H9 (cell line): ENCODE measurements around the gene TRAPPC4. TPM values are rescaled to one million over a fixed set of nuclear protein-coding genes. Genes with fewer than 3 reads are reported as not detected.

Source experiments
- DNase-seq: peaks from one replicate; pipeline ENCODE4 v3.0.0-alpha.2; 2017
- H2AFZ ChIP-seq: one replicate; pipeline ENCODE4 v1.6.1; 2013; ENCODE audit warnings: mild to moderate bottlenecking, low read length, control low read depth, moderate library complexity
- H2AK5ac ChIP-seq: 2 replicates; pipeline ENCODE4 v1.6.1; 2013; ENCODE audit warnings: low read length, control low read depth, mixed read lengths; ENCODE audit not compliant: insufficient read length
- H2BK120ac ChIP-seq: one replicate; pipeline ENCODE4 v1.6.1; 2013; ENCODE audit warnings: low read depth, mild to moderate bottlenecking, low read length, control low read depth, inconsistent platforms; ENCODE audit not compliant: poor library complexity, severe bottlenecking
- H2BK12ac ChIP-seq: 2 replicates; pipeline ENCODE4 v1.6.1; 2013; ENCODE audit warnings: low read length, control low read depth, mixed read lengths, low read depth; ENCODE audit not compliant: insufficient read length
- H2BK15ac ChIP-seq: 2 replicates; pipeline ENCODE4 v1.6.1; 2013; ENCODE audit warnings: low read depth, low read length, control low read depth
- H2BK20ac ChIP-seq: one replicate; pipeline ENCODE4 v1.6.1; 2013; ENCODE audit warnings: low read depth, mild to moderate bottlenecking, low read length, control low read depth, inconsistent platforms; ENCODE audit not compliant: poor library complexity, severe bottlenecking
- H2BK5ac ChIP-seq: 2 replicates; pipeline ENCODE4 v1.6.1; 2013; ENCODE audit warnings: low read length, control low read depth, mixed read lengths; ENCODE audit not compliant: insufficient read length
- H3K14ac ChIP-seq: 2 replicates; pipeline ENCODE4 v1.6.1; 2013; ENCODE audit warnings: low read length, control low read depth; ENCODE audit not compliant: insufficient read depth
- H3K18ac ChIP-seq: 2 replicates; pipeline ENCODE4 v1.6.1; 2013; ENCODE audit warnings: low read depth, mild to moderate bottlenecking, mixed read lengths, low read length, control low read depth; ENCODE audit not compliant: insufficient read length
- H3K23ac ChIP-seq: 2 replicates; pipeline ENCODE4 v1.6.1; 2013; ENCODE audit warnings: low read length, control low read depth, mixed read lengths, low read depth; ENCODE audit not compliant: insufficient read length
- H3K23me2 ChIP-seq: 2 replicates; pipeline ENCODE4 v1.6.1; 2013; ENCODE audit warnings: low read depth, mild to moderate bottlenecking, mixed read lengths, low read length, control low read depth; ENCODE audit not compliant: insufficient read length, poor library complexity, severe bottlenecking
- H3K27ac ChIP-seq: 2 replicates; pipeline ENCODE4 v1.5.1; 2013; ENCODE audit warnings: low read length, control low read depth, mixed read lengths, low read depth; ENCODE audit not compliant: insufficient read length
- H3K27me3 ChIP-seq: 2 replicates; pipeline ENCODE4 v1.6.1; 2013; ENCODE audit warnings: low read length, control low read depth, inconsistent platforms; ENCODE audit not compliant: insufficient read depth
- H3K4ac ChIP-seq: 2 replicates; pipeline ENCODE4 v1.6.1; 2013; ENCODE audit warnings: low read depth, mild to moderate bottlenecking, control low read depth, inconsistent platforms, low read length, moderate library complexity
- H3K4me1 ChIP-seq: 2 replicates; pipeline ENCODE4 v1.6.1; 2013; ENCODE audit warnings: low read length, control low read depth, inconsistent platforms; ENCODE audit not compliant: insufficient read depth
- H3K4me2 ChIP-seq: 2 replicates; pipeline ENCODE4 v1.6.1; 2013; ENCODE audit warnings: low read length, control low read depth, mixed read lengths; ENCODE audit not compliant: insufficient read length, insufficient read depth
- H3K56ac ChIP-seq: 2 replicates; pipeline ENCODE4 v1.6.1; 2013; ENCODE audit warnings: low read depth, mild to moderate bottlenecking, mixed read lengths, low read length, control low read depth; ENCODE audit not compliant: insufficient read length
- H3K79me1 ChIP-seq: 2 replicates; pipeline ENCODE4 v1.6.1; 2013; ENCODE audit warnings: low read depth, mild to moderate bottlenecking, moderate library complexity, low read length, control low read depth, inconsistent platforms; ENCODE audit not compliant: insufficient read depth, poor library complexity, severe bottlenecking
- H3K79me2 ChIP-seq: 2 replicates; pipeline ENCODE4 v1.6.1; 2013; ENCODE audit warnings: low read length, control low read depth, inconsistent platforms; ENCODE audit not compliant: insufficient read depth
- H3K9ac ChIP-seq: 2 replicates; pipeline ENCODE4 v1.6.1; 2013; ENCODE audit warnings: low read length, control low read depth, mixed read lengths; ENCODE audit not compliant: insufficient read length; ENCODE audit errors: extremely low read depth
- H3K9me3 ChIP-seq: one replicate; pipeline ENCODE4 v1.6.1; 2013; ENCODE audit warnings: low read depth, low read length, inconsistent platforms; ENCODE audit not compliant: control insufficient read depth
- H3T11ph ChIP-seq: one replicate; pipeline ENCODE4 v1.6.1; 2013; ENCODE audit warnings: mild to moderate bottlenecking, low read length, control low read depth, inconsistent platforms
- H4K20me1 ChIP-seq: one replicate; pipeline ENCODE4 v1.6.1; 2013; ENCODE audit not compliant: control insufficient read depth, insufficient read length, insufficient read depth
- H4K5ac ChIP-seq: 2 replicates; pipeline ENCODE4 v1.6.1; 2013; ENCODE audit warnings: low read depth, mild to moderate bottlenecking, mixed read lengths, low read length, control low read depth; ENCODE audit not compliant: insufficient read length
- H4K8ac ChIP-seq: replicated peaks from 2 replicates; pipeline ENCODE4 v1.6.1; 2013; ENCODE audit warnings: low read length, control low read depth, mixed read lengths, low read depth; ENCODE audit not compliant: insufficient read length
- H4K91ac ChIP-seq: 2 replicates; pipeline ENCODE4 v1.6.1; 2013; ENCODE audit warnings: low read depth, mild to moderate bottlenecking, moderate library complexity, mixed read lengths, low read length, control low read depth; ENCODE audit not compliant: insufficient read length
- H3K27ac Mint-ChIP-seq, 3 experiments: 2 replicates in 2 of 3; 3 replicates in 1 of 3; pipeline ENCODE4 v1.8.0; 2020 to 2021; ENCODE audit warnings: mixed read lengths in 3 of 3, mild to moderate bottlenecking in 1 of 3, moderate library complexity in 1 of 3
- H3K27me3 Mint-ChIP-seq: 2 replicates; pipeline ENCODE4 v1.8.0; 2021; ENCODE audit warnings: low read depth, mild to moderate bottlenecking, moderate library complexity, mixed read lengths
- H3K36me3 Mint-ChIP-seq, 3 experiments: 2 replicates in 2 of 3; 3 replicates in 1 of 3; pipeline ENCODE4 v1.8.0; 2020 to 2021; ENCODE audit warnings: low read depth in 3 of 3, mixed read lengths in 3 of 3; ENCODE audit not compliant: insufficient read depth in 1 of 3
- H3K4me1 Mint-ChIP-seq, 2 experiments: 2 replicates each; pipeline ENCODE4 v1.8.0; 2020; ENCODE audit warnings: mixed read lengths in 2 of 2
- H3K4me3 Mint-ChIP-seq, 2 experiments: 2 replicates in 1 of 2; 3 replicates in 1 of 2; pipeline ENCODE4 v1.8.0; 2020 to 2021; ENCODE audit warnings: mild to moderate bottlenecking in 2 of 2, mixed read lengths in 2 of 2, moderate library complexity in 1 of 2
- H3K9me3 Mint-ChIP-seq, 2 experiments: 2 replicates in 1 of 2; 3 replicates in 1 of 2; pipeline ENCODE4 v1.8.0; 2020; ENCODE audit warnings: mild to moderate bottlenecking in 2 of 2, mixed read lengths in 2 of 2, moderate library complexity in 1 of 2
- WGBS: extraction: QIAGEN DNeasy Blood & Tissue Kit; methylation state at CpG from one replicate; pipeline ENCODE4 v1.1.7; 2013; ENCODE audit warnings: missing lambda C conversion rate, low lambda C conversion rate, mixed read lengths; ENCODE audit not compliant: insufficient read length; ENCODE audit errors: extremely low coverage; 5-methylcytosine and 5-hydroxymethylcytosine counted together
- total RNA-seq: library from RNA; stranded (reverse); gene quantifications from 2 replicates; pipeline ENCODE4 v1.2.1, GENCODE V29; 2021
- TF ChIP-seq, protein P1 (sequence below): fragments of 200-600 bp; sonication (generic); conservative IDR thresholded peaks from 3 replicates; pipeline ENCODE4 v1.8.0; 2021; ENCODE audit warnings: antibody characterized with exemption, mild to moderate bottlenecking

TRAPPC4 gene
- total RNA-seq, 1 experiment from 2014 or later = 82.8 TPM

DNA sequence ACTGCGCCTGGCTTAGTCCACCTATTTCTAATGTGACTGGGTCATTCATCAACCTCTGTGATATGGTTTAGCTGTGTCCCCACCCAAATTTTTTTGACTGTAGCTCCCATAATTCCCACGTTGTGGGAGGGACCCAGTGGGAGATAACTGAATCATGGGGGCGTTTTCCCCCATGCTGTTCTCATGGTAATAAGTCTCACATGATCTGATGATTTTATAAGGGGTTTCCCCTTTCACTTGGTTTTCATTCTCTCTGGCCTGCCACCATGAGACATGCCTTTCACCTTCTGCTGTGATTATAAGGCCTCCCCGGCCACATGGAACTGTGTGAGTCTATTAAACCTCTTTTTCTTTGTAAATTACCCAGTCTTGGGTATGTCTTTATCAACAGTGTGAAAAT, 11.9 kb upstream of the TRAPPC4 start:
- no peak overlapping the region for H2BK20ac ChIP-seq
- no peak overlapping the region for H2BK5ac ChIP-seq
- no peak overlapping the region for H2BK120ac ChIP-seq
- H4K5ac ChIP-seq = no peak overlapping the region
- Mint-ChIP-seq H3K4me1 (no peaks in the 10 kb centered on the region), H3K27ac (no peak overlapping the region), H3K4me3 (no peak overlapping the region; a peak in 1 of 5 replicates), H3K27me3 (no peaks in the 10 kb centered on the region), H3K9me3 (no peaks in the 10 kb centered on the region), H3K36me3 (peaks cover 32 to 81% (median 57%) of the 10 kb centered on the region in 3 experiments; a peak in 6 of 7 replicates)
- no peaks in the 10 kb centered on the region for H3K23me2 ChIP-seq
- H3K4me1 ChIP-seq = no peaks in the 10 kb centered on the region
- H4K20me1 ChIP-seq = no peaks in the 10 kb centered on the region
- no peaks in the 10 kb centered on the region for H3K79me1 ChIP-seq
- no peak overlapping the region for H2AK5ac ChIP-seq
- H2BK12ac ChIP-seq = no peak overlapping the region
- H3K18ac ChIP-seq = no peak overlapping the region
- no peak overlapping the region for H3K56ac ChIP-seq
- no peak for DNase-seq
- H3K9me3 ChIP-seq = no peaks in the 10 kb centered on the region
- no CpG with 5 or more reads among the region's 4 CpGs for WGBS
- no peak overlapping the region for H3K9ac ChIP-seq
- TF ChIP-seq, protein P1, sequence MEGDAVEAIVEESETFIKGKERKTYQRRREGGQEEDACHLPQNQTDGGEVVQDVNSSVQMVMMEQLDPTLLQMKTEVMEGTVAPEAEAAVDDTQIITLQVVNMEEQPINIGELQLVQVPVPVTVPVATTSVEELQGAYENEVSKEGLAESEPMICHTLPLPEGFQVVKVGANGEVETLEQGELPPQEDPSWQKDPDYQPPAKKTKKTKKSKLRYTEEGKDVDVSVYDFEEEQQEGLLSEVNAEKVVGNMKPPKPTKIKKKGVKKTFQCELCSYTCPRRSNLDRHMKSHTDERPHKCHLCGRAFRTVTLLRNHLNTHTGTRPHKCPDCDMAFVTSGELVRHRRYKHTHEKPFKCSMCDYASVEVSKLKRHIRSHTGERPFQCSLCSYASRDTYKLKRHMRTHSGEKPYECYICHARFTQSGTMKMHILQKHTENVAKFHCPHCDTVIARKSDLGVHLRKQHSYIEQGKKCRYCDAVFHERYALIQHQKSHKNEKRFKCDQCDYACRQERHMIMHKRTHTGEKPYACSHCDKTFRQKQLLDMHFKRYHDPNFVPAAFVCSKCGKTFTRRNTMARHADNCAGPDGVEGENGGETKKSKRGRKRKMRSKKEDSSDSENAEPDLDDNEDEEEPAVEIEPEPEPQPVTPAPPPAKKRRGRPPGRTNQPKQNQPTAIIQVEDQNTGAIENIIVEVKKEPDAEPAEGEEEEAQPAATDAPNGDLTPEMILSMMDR = no peak
- H3K14ac ChIP-seq = no peak overlapping the region
- H3K27ac ChIP-seq = no peak overlapping the region
- no peaks in the 10 kb centered on the region for H3K27me3 ChIP-seq
- H2AFZ ChIP-seq = no peak overlapping the region
- H3K79me2 ChIP-seq = no peaks in the 10 kb centered on the region
- no peak overlapping the region for H3K4me2 ChIP-seq
- no peak overlapping the region for H2BK15ac ChIP-seq
- H3K4ac ChIP-seq = no peak overlapping the region
- H4K91ac ChIP-seq = no peak overlapping the region
- no peak overlapping the region for H4K8ac ChIP-seq
- no peak overlapping the region for H3T11ph ChIP-seq
- H3K23ac ChIP-seq = no peak overlapping the region
